K562 (cell line): ENCODE data around the gene DDX5. TPM values are rescaled to one million over a fixed set of nuclear protein-coding genes. Genes with fewer than 3 reads are reported as not detected.

Experiments
- CBFA2T3 ChIP-seq: fragments of 450-650 bp; IDR thresholded peaks from 2 replicates; pipeline ENCODE4 v1.6.1; 2017
- CCAR2 ChIP-seq: fragments of 200-400 bp; formaldehyde crosslinking; IDR thresholded peaks from 2 replicates; pipeline ENCODE4 v1.6.1; 2017; ENCODE audit warnings: mild to moderate bottlenecking, low read depth, low read length
- ELF1 ChIP-seq: fragments of 200-800 bp; sonication (Bioruptor generic); IDR thresholded peaks from 2 replicates; pipeline ENCODE4 v1.6.1; 2016; ENCODE audit warnings: missing genetic modification characterization, missing compliant biosample characterization
- FOXJ3 ChIP-seq: sonication (generic); formaldehyde crosslinking; IDR thresholded peaks from 2 replicates; pipeline ENCODE4 v1.4.0; 2020; ENCODE audit warnings: mild to moderate bottlenecking, missing genetic modification reagents
- KLF10 ChIP-seq: fragments of 250-450 bp; sonication (Bioruptor Pico); IDR thresholded peaks from 2 replicates; pipeline ENCODE4 v1.6.1; 2021; ENCODE audit warnings: matching md5 sums
- RBM17 ChIP-seq: fragments of 200-400 bp; formaldehyde crosslinking; IDR thresholded peaks from 2 replicates; pipeline ENCODE4 v1.6.1; 2017; ENCODE audit warnings: low read depth, mild to moderate bottlenecking, low read length, borderline replicate concordance
- SUPT5H ChIP-seq: fragments of 450-650 bp; IDR thresholded peaks from 2 replicates; pipeline ENCODE4 v1.6.1; 2016
- ZNF165 ChIP-seq: fragments of 250-450 bp; sonication (Bioruptor Pico); IDR thresholded peaks from 2 replicates; pipeline ENCODE4 v1.4.0; 2020; ENCODE audit warnings: borderline replicate concordance
- ZNF212 ChIP-seq: fragments of 450-650 bp; formaldehyde crosslinking; IDR thresholded peaks from 2 replicates; pipeline ENCODE4 v1.4.0; 2020; ENCODE audit warnings: mild to moderate bottlenecking
- ZNF431 ChIP-seq: sonication (generic); formaldehyde crosslinking; IDR thresholded peaks from 2 replicates; pipeline ENCODE4 v1.8.0; 2022; ENCODE audit warnings: mild to moderate bottlenecking, missing genetic modification reagents
- ZNF57 ChIP-seq: fragments of 450-650 bp; formaldehyde crosslinking; IDR thresholded peaks from 2 replicates; pipeline ENCODE4 v1.4.0; 2020; ENCODE audit warnings: mild to moderate bottlenecking, moderate library complexity
- polyA plus RNA-seq, 8 experiments: library from polyadenylated mRNA; depleted of rRNA in 4 of 8; stranded (reverse) in 5 of 8; unstranded in 3 of 8; fragments of >200 nt; fragmentation: Nextera tagmentation in 2 of 8; fragmentation: Illumina TruSeq in 1 of 8; extraction: Ambion mirVana in 2 of 8; extraction: Trizol in 1 of 8; gene quantifications; 2 replicates each; pipeline versions ENCODE4 v1.2.1 to v1.2.3, GENCODE V29; 2011 to 2014; ENCODE audit warnings: inconsistent platforms in 1 of 8, missing spikeins in 1 of 8
- total RNA-seq, 7 experiments: library from RNA; depleted of rRNA in 6 of 7; stranded (reverse); fragments of >200 nt in 6 of 7; fragmentation: Illumina TruSeq in 2 of 7; extraction: Trizol in 2 of 7; gene quantifications; 2 replicates each; pipeline versions ENCODE4 v1.2.1 to v1.2.3, GENCODE V29; 2011 to 2021; ENCODE audit warnings: low replicate concordance in 1 of 7
- TF ChIP-seq, protein P1 (sequence below): IDR thresholded peaks from 3 replicates; pipeline ENCODE4 v1.6.1; 2011; ENCODE audit warnings: borderline replicate concordance, mild to moderate bottlenecking, moderate library complexity; ENCODE audit not compliant: insufficient read length; ENCODE audit errors: extremely low read depth
- TF ChIP-seq, protein P2 (sequence below), 2 experiments: IDR thresholded peaks; 2 replicates each; pipeline ENCODE4 v1.6.1; 2012; ENCODE audit warnings: improper control_type of control experiment in 2 of 2, low read depth in 2 of 2, low read length in 2 of 2, borderline replicate concordance in 1 of 2
- TF ChIP-seq, protein P3 (sequence below): IDR thresholded peaks from 2 replicates; pipeline ENCODE4 v1.6.1; 2011; ENCODE audit warnings: borderline replicate concordance, low read depth, mild to moderate bottlenecking, moderate library complexity, low read length; ENCODE audit not compliant: insufficient read depth, poor library complexity, severe bottlenecking
- TF ChIP-seq, protein P4 (sequence below): IDR thresholded peaks from 2 replicates; pipeline ENCODE4 v1.6.1; 2012; ENCODE audit warnings: low read depth, low read length, improper control_type of control experiment, borderline replicate concordance

Gene DDX5
- total and polyA plus RNA-seq, 9 of the 15 experiments (the other 6 are each of a cell fraction or from before 2014, with no cell fraction given), result 306 to 1,639 (median 604) TPM

DNA sequence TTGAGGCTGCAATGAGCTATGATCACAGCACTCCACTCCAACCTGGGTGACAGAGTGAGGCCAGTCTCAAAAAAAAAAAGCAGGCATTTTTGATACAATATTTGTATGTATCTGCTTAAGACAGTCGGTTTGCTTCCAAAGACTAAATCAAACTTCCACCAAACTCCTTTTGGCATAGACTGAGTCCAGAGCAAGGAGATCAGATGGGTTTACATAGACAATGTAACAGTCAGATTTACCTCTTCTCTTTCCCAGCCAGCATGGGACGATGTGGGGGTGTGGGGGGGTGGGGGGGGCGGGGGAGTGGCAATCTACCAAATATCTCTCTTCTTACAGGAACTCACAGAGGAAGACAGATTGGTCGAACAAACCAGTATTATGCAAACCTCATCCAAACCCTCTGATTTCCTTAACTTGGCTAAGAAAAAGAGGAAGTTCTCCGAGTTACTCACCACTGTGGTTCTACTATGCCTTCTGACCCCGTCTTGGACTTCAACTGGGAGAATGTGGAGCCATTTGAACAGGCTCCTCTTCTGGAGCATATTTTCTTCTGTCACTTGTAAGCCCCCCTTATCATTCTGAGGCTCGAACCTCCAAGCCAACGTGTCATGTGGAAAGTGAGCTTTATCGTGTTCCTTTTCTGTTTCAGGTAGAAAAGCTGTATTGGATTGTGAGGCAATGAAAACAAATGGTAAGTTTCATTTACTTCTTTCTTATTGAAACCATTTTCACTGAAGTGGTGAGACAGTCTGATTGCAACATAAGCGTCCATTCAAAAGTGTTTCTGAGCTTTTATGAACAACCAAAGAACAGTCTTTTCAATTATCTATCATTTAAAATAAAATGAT lies 57.2 kb downstream of the DDX5 start, which contains the start of gene MILR1 (continued):
- TF ChIP-seq, protein P1, sequence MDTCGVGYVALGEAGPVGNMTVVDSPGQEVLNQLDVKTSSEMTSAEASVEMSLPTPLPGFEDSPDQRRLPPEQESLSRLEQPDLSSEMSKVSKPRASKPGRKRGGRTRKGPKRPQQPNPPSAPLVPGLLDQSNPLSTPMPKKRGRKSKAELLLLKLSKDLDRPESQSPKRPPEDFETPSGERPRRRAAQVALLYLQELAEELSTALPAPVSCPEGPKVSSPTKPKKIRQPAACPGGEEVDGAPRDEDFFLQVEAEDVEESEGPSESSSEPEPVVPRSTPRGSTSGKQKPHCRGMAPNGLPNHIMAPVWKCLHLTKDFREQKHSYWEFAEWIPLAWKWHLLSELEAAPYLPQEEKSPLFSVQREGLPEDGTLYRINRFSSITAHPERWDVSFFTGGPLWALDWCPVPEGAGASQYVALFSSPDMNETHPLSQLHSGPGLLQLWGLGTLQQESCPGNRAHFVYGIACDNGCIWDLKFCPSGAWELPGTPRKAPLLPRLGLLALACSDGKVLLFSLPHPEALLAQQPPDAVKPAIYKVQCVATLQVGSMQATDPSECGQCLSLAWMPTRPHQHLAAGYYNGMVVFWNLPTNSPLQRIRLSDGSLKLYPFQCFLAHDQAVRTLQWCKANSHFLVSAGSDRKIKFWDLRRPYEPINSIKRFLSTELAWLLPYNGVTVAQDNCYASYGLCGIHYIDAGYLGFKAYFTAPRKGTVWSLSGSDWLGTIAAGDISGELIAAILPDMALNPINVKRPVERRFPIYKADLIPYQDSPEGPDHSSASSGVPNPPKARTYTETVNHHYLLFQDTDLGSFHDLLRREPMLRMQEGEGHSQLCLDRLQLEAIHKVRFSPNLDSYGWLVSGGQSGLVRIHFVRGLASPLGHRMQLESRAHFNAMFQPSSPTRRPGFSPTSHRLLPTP, result no peak
- TF ChIP-seq FOXJ3 (CRISPR knock-in tag), result no peak
- no peak for TF ChIP-seq ZNF165
- TF ChIP-seq, protein P2, sequence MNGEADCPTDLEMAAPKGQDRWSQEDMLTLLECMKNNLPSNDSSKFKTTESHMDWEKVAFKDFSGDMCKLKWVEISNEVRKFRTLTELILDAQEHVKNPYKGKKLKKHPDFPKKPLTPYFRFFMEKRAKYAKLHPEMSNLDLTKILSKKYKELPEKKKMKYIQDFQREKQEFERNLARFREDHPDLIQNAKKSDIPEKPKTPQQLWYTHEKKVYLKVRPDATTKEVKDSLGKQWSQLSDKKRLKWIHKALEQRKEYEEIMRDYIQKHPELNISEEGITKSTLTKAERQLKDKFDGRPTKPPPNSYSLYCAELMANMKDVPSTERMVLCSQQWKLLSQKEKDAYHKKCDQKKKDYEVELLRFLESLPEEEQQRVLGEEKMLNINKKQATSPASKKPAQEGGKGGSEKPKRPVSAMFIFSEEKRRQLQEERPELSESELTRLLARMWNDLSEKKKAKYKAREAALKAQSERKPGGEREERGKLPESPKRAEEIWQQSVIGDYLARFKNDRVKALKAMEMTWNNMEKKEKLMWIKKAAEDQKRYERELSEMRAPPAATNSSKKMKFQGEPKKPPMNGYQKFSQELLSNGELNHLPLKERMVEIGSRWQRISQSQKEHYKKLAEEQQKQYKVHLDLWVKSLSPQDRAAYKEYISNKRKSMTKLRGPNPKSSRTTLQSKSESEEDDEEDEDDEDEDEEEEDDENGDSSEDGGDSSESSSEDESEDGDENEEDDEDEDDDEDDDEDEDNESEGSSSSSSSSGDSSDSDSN (IDR thresholded peaks at IDR 0.05; ENCODE audit: borderline replicate concordance in 1 of 2, low read depth in 2 of 2, low read length in 2 of 2), result 0 out of 4 replicates have a peak, but pooled peaks of 1 of the 2 experiments have one; percentile 39
- peak; percentile 51; the same call in 1 of the 2 replicates for TF ChIP-seq SUPT5H
- no peak for TF ChIP-seq CCAR2
- no peak for TF ChIP-seq ZNF212 (CRISPR knock-in tag)
- TF ChIP-seq RBM17, result no peak
- TF ChIP-seq, protein P3, sequence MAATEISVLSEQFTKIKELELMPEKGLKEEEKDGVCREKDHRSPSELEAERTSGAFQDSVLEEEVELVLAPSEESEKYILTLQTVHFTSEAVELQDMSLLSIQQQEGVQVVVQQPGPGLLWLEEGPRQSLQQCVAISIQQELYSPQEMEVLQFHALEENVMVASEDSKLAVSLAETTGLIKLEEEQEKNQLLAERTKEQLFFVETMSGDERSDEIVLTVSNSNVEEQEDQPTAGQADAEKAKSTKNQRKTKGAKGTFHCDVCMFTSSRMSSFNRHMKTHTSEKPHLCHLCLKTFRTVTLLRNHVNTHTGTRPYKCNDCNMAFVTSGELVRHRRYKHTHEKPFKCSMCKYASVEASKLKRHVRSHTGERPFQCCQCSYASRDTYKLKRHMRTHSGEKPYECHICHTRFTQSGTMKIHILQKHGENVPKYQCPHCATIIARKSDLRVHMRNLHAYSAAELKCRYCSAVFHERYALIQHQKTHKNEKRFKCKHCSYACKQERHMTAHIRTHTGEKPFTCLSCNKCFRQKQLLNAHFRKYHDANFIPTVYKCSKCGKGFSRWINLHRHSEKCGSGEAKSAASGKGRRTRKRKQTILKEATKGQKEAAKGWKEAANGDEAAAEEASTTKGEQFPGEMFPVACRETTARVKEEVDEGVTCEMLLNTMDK, result no peak
- TF ChIP-seq, protein P4, sequence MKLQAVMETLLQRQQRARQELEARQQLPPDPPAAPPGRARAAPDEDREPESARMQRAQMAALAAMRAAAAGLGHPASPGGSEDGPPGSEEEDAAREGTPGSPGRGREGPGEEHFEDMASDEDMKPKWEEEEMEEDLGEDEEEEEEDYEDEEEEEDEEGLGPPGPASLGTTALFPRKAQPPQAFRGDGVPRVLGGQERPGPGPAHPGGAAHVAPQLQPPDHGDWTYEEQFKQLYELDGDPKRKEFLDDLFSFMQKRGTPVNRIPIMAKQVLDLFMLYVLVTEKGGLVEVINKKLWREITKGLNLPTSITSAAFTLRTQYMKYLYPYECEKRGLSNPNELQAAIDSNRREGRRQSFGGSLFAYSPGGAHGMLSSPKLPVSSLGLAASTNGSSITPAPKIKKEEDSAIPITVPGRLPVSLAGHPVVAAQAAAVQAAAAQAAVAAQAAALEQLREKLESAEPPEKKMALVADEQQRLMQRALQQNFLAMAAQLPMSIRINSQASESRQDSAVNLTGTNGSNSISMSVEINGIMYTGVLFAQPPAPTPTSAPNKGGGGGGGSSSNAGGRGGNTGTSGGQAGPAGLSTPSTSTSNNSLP, result no peak
- no peak for TF ChIP-seq ZNF57 (CRISPR knock-in tag)
- TF ChIP-seq KLF10 (CRISPR knock-in tag), result no peak
- TF ChIP-seq ELF1, result 0 out of 2 replicates have a peak, but pooled peaks have one; percentile 49
- TF ChIP-seq ZNF431 (CRISPR knock-in tag), result no peak
- no peak; the same call in 1 of the 2 replicates for TF ChIP-seq CBFA2T3
